Lower leg skin (tissue), 4 donors: ENCODE data around the gene KIF18A. TPM values are rescaled to one million over a fixed set of nuclear protein-coding genes. Genes with fewer than 3 reads are reported as not detected.

Source experiments
- DNase-seq, 2 donors: peaks; one replicate each; pipeline ENCODE4 v3.0.0-alpha.2; 2019; ENCODE audit warnings: low spot score in 2 of 2
- H3K4me3 ChIP-seq: fragments of 200-600 bp; sonication (generic); 2 replicates; pipeline ENCODE4 v1.5.1; 2017; ENCODE audit warnings: mild to moderate bottlenecking, low read depth; ENCODE audit not compliant: poor library complexity, severe bottlenecking
- POLR2A ChIP-seq, 2 donors: fragments of 450-650 bp; IDR thresholded peaks; one replicate each; pipeline ENCODE4 v1.6.1; 2016 to 2017; ENCODE audit warnings: antibody characterized with exemption in 2 of 2, mild to moderate bottlenecking in 1 of 2, moderate library complexity in 1 of 2
- WGBS, 2 donors: methylation state at CpG; one replicate each; pipeline ENCODE4 v1.1.5; 2018; 5-methylcytosine and 5-hydroxymethylcytosine counted together
- intact Hi-C: fragments of 100-400 bp; cut with DNase I; formaldehyde crosslinking; loops from one replicate; pipeline ENCODE4 v1.15.0; 2023; ENCODE audit warnings: low total_unique reads
- total RNA-seq, 4 donors: library from RNA; depleted of rRNA; stranded (reverse); fragments of >200 nt; gene quantifications; one replicate each; pipeline ENCODE4 v1.1.0, GENCODE V29; 2016
- TF ChIP-seq, protein P1 (sequence below), 3 donors: fragments of 450-650 bp; IDR thresholded peaks; one replicate each; pipeline ENCODE4 v1.5.1; 2016; ENCODE audit warnings: antibody characterized with exemption in 3 of 3, mild to moderate bottlenecking in 3 of 3, moderate library complexity in 2 of 3

The KIF18A gene
- total RNA-seq, 4 donors from 2014 or later: 0.38 to 1.5 (median 1.1) TPM

DNA sequence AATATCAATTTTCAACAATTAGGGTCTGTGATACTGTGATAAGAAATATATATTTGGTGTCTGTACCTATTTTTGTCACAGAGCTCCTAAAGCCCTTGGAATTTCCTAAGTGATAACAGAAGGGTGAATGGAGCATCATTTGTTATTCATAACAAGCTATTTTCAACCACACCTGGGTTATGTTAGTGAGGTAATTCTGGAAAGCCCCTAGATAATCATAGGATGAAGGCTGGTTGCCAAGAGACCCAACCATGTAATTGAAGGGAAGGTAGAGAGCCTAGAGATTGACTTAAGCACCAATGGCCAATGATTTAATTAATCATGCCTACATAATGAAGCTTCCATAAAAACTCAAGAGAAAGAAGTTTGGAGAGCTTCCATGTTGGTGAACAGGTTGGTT, 109.4 kb downstream of the KIF18A start:
- no peak for TF ChIP-seq POLR2A (IDR thresholded peaks at IDR 0.05)
- TF ChIP-seq, protein P1, sequence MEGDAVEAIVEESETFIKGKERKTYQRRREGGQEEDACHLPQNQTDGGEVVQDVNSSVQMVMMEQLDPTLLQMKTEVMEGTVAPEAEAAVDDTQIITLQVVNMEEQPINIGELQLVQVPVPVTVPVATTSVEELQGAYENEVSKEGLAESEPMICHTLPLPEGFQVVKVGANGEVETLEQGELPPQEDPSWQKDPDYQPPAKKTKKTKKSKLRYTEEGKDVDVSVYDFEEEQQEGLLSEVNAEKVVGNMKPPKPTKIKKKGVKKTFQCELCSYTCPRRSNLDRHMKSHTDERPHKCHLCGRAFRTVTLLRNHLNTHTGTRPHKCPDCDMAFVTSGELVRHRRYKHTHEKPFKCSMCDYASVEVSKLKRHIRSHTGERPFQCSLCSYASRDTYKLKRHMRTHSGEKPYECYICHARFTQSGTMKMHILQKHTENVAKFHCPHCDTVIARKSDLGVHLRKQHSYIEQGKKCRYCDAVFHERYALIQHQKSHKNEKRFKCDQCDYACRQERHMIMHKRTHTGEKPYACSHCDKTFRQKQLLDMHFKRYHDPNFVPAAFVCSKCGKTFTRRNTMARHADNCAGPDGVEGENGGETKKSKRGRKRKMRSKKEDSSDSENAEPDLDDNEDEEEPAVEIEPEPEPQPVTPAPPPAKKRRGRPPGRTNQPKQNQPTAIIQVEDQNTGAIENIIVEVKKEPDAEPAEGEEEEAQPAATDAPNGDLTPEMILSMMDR (IDR thresholded peaks at IDR 0.05): no peak
- DNase-seq: no peak
- intact Hi-C loops: no loop called here

DNA sequence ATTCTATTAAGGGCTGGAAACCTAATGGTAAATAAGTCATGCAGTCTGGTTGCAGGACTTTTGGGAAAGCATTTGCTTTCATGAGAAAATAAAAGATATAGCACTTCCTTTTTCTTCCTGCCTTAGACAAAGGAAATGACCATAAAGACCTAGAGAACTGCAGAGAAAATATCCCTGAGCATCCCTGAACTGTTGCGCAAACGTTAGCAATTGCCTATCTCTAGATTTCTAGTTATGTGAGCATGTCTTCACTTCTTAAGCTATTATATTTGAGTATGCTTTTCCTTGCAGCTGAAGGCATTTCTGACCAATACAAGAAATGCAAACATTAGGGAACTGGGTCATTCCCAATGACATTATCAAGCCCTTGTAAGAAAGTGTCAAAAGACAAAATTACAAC, 110.6 kb downstream of the KIF18A start:
- WGBS, 2 donors: 86 to 92% methylated on average over 2 of the region's 2 CpGs
- TF ChIP-seq, protein P1 (IDR thresholded peaks at IDR 0.05): no peak
- no peak for TF ChIP-seq POLR2A (IDR thresholded peaks at IDR 0.05)
- intact Hi-C loops: no loop called here

More for the DNA sequence above, 109.4 kb downstream of the KIF18A start:
- no peak overlapping the region for H3K4me3 ChIP-seq

DNA sequence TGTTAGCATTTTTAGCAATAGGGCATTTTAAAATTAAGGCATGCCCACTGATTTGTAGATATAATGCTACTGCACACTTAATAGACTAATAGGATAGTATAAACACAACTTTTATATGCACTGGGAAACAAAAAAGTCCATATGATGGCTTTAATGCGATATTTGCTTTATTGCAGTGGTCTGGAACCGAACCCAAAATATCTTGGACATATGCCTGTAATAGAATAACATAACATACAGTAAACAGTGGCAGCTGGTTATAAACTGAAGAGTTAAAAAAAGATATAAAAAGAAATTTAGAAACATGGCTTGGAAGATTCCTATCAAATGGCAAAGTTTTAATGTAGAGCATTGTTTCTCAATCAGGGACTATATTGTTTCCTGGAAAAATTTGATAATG, 111.9 kb downstream of the KIF18A start:
- no peak for DNase-seq
- H3K4me3 ChIP-seq: no peak overlapping the region
- 58 to 71% methylated on average over 2 of the region's 2 CpGs for WGBS, 2 donors
- intact Hi-C loops: no loop called here
- TF ChIP-seq POLR2A (IDR thresholded peaks at IDR 0.05): no peak
- TF ChIP-seq, protein P1 (IDR thresholded peaks at IDR 0.05): no peak

More for the DNA sequence above, 110.6 kb downstream of the KIF18A start:
- no peak overlapping the region for H3K4me3 ChIP-seq
- DNase-seq: no peak

DNA sequence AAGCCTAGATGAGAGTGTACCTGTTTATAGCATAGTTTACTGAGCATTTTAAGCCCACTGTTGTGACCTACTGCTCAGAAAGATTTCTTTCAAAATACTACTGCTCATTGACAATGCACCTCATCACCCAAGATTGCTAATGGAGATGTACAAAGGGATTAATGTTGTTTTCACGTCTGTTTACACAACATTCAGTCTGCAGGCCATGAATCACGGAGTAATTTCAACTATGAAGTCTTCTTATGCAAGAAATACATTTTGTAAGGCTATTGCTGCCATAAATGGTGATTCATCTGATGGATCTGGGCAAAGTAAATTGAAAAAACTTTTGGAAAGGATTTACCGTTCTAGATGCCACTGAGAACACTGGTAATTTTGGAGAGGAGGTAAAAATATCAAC, 112.9 kb downstream of the KIF18A start:
- 85 to 87% methylated on average over 3 of the region's 3 CpGs for WGBS, 2 donors
- H3K4me3 ChIP-seq: no peak overlapping the region
- no peak for DNase-seq
- TF ChIP-seq, protein P1 (IDR thresholded peaks at IDR 0.05): no peak
- TF ChIP-seq POLR2A (IDR thresholded peaks at IDR 0.05): no peak
- intact Hi-C loops: no loop called here

DNA sequence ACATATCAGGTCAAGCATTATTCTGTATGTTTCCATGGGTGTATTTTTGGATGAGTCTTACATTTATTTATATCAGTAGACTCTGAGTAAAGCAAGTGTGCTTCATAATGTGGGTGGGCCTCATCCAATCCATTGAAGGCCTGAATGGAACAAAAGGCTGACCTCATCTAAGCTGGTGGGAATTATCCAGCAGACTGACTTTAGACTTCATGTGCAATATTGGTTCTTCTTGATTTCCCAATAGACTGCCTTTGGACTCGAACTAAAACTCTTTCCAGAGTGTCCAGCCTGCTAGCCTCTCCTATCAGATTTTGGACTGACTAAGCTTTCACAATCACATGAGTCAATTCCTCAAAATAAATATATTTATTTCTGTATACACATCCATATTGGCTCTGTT, 116.2 kb downstream of the KIF18A start:
- intact Hi-C loops: no loop called here
- H3K4me3 ChIP-seq: no peak overlapping the region
- no peak for DNase-seq
- TF ChIP-seq, protein P1 (IDR thresholded peaks at IDR 0.05): no peak
- no peak for TF ChIP-seq POLR2A (IDR thresholded peaks at IDR 0.05)
- WGBS, 2 donors: 62 to 75% methylated on average over 1 of the region's 1 CpG

DNA sequence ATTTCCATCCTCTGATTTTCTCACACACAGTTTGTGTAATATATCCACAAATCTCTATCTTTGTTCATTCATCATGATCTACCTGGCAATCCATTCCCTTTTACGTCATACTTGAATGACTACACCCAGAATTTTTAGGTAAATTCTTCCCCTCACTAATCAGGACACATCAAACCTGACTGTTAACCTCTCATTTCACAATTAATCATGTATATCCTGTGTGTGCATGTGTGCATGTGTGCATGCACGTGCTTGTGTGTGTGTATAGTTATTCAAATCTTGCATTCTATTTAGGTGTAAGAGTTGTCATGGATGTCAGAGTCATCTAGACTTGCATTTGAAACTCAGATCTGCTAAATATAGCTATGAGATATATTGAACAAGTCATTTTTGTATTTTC, 130.4 kb downstream of the KIF18A start:
- no peak overlapping the region for H3K4me3 ChIP-seq
- TF ChIP-seq, protein P1 (IDR thresholded peaks at IDR 0.05): no peak
- TF ChIP-seq POLR2A (IDR thresholded peaks at IDR 0.05): no peak
- 46 to 57% methylated on average over 2 of the region's 2 CpGs for WGBS, 2 donors
- intact Hi-C loops: no loop called here
- no peak for DNase-seq
